GM08714 (cell line): Measurements from ENCODE around the gene KRT76.
"Not testable (repeated sequence)": the region's sequence is repeated elsewhere in the genome, so short reads cannot be mapped to it uniquely, and the experiment has no call there.

Source experiments
- H3K4me3 ChIP-seq: fragments of 200-500 bp; sonication (Bioruptor generic); 2 replicates; pipeline ENCODE4 v1.5.1; 2014; ENCODE audit warnings: mild to moderate bottlenecking, low read length, inconsistent platforms
- ZNF274 ChIP-seq: IDR thresholded peaks from 2 replicates; pipeline ENCODE4 v1.6.1; 2012; ENCODE audit warnings: mild to moderate bottlenecking, low read depth, low read length

The KRT76 gene

GRCh38 chr12:52771088-52771487 lies 6.1 kb downstream of the KRT76 start:
- H3K4me3 ChIP-seq: no peak overlapping the region
- no peak for TF ChIP-seq ZNF274

GRCh38 chr12:52769946-52770345 lies 7.2 kb downstream of the KRT76 start:
- H3K4me3 ChIP-seq: no peak overlapping the region
- no peak for TF ChIP-seq ZNF274

DNA sequence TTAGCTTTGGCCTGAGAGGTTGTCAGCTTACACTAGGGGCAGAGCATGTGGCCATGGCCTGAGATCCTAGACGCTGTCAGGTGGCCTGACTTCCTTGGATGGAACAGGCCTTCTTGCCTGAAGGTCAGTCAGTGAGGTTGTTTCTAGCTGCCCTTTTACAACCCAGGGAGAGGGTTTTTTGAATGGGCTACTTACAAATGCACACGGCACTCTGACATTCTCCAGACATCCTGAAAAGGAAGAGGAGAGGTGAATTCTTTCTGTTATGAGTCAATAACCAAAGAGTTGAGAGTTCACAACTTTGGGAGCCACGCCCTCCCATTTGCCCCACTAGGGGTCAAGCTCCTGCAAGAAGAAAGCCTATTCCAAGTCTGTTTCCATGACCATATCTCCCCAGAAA lies 7.8 kb downstream of the KRT76 start:
- TF ChIP-seq ZNF274: no peak
- no peak overlapping the region for H3K4me3 ChIP-seq

GRCh38 chr12:52768479-52769200 lies 8.5 kb downstream of the KRT76 start:
- TF ChIP-seq ZNF274: no peak
- no peak overlapping the region for H3K4me3 ChIP-seq

DNA sequence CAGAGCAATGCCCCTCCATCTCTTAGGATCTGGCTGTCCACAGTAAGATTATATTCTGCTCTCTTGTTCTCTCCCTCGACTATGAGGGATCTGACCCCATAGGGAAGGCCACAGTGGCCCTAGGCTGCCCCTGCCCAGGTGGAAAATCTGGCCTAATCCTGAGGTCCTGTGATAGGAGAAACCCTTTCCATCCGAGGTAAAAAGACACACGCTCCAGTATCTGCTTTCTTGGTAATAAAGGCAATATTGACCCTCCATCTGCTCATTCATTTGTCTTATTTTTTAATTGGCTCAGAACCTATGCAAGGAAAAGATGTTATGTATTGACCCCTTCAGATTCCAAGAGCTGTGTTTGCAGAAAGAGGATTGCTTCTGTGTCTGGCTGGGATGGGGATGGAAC lies 9.7 kb downstream of the KRT76 start:
- H3K4me3 ChIP-seq: no peak overlapping the region
- no peak for TF ChIP-seq ZNF274

GRCh38 chr12:52767020-52767379 lies 10.1 kb downstream of the KRT76 start:
- H3K4me3 ChIP-seq: no peak overlapping the region
- no peak for TF ChIP-seq ZNF274

GRCh38 chr12:52766351-52767019 lies 10.7 kb downstream of the KRT76 start:
- TF ChIP-seq ZNF274: no peak
- no peak overlapping the region for H3K4me3 ChIP-seq

DNA sequence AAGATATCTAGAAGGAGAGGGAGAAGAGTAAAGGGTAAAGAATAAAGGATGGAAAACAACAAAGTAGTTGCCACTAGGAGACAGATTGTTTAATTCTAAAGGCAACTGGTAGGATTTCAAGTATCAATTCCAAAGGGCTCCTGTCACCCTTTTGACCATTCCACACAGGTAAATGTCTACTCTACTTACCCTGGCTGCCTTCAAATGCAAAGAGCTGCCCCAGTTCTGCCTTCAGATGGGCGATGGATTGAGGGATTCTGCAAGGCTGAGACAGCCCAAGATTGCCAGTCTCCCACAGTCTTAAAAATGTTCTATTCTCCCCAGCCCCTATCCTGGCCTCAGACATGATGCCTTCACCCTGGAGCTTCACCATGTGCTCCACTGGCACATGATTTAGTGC lies 11.4 kb downstream of the KRT76 start:
- TF ChIP-seq ZNF274: no peak

GRCh38 chr12:52763991-52764390 lies 13.2 kb downstream of the KRT76 start:
- TF ChIP-seq ZNF274: no peak
- H3K4me3 ChIP-seq: no peak overlapping the region

More for the DNA sequence above, 11.4 kb downstream of the KRT76 start:
- no peak overlapping the region for H3K4me3 ChIP-seq

- no peak overlapping the region for H3K4me3 ChIP-seq
- TF ChIP-seq ZNF274: no peak
Measured at GRCh38 chr12:52763036-52763659, 14.0 kb downstream of the KRT76 start.

DNA sequence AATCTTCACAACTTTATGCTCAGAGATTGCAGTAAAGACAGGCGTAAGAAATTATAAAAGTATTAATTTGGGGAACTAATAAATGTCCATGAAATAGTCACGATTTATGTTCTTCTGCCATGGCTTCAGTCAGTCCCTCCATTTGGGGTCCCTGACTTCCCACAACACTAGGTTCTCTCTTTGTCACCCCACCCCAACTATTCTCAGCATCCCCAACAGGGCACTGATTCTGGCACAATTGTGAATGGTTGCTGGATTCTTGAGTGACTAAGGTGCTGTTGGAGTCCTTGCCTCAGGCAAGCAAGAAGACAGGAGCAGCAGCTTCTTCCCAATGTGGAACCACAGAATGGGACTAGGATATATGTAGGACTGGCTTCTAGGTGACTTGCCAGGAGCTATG lies 15.3 kb downstream of the KRT76 start:
- TF ChIP-seq ZNF274: no peak
- no peak overlapping the region for H3K4me3 ChIP-seq

DNA sequence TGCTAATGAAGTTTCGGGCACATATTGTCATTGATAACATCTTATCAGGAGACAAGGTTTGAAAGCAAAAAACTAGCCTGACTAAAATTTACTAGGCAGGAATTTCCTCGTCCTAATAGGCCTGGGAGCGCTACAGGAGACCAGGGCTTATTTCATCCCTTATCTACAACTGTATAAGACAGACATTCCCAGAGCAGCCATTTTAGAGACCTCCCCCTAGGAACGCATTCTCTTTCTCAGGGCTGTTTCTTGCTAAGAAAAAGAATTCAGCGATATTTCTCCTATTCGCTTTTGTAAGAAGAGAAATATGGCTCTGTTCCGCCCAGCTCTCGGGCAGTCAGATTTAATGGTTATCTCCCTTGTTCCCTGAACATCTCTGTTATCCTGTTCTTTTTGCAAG lies 15.9 kb downstream of the KRT76 start:
- not testable (repeated sequence) for H3K4me3 ChIP-seq

DNA sequence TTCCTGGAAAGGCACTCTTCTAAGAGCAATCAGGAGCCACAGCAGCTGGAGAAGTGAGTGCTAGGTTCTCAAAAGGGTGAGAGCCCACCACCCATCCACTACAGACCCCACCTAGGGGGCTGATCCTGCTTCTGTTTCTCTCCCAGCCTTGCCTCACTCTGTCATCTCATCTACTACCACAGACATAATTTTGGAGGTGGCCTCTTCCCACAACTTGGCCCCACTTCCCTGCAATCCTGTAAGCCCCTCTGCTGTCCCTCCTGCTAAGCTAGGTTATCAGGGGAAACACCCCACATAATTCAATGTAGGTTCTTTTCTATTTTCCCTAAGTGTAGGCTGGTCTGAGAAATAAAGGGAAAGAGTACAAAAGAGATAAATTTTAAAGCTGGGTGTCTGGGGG lies 16.5 kb downstream of the KRT76 start:
- no peak for TF ChIP-seq ZNF274
- H3K4me3 ChIP-seq: no peak overlapping the region

- H3K4me3 ChIP-seq: no peak overlapping the region
- no peak for TF ChIP-seq ZNF274
Measured at GRCh38 chr12:52759695-52760094, 17.4 kb downstream of the KRT76 start.

DNA sequence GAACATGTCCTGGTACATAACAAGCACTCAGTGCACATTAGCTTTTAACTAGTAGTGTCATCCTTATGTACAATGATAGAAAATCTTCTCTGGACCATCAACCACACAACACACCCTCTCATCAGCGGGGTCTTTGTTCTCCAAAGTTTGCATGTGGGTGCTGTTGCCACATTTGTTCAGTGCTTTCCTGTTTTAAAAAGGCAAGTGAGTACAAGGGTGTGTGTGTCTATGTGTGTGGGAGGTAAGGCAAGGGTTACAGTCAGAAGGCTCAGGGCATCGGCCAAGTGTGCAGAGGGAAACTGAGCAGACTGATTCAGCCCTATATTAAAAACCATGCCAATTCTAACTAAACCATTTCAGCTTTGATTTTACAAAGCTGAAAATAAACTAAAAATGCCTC lies 17.9 kb downstream of the KRT76 start:
- TF ChIP-seq ZNF274: no peak
- no peak overlapping the region for H3K4me3 ChIP-seq
